ENCODE results near the gene STIP1.

DNA sequence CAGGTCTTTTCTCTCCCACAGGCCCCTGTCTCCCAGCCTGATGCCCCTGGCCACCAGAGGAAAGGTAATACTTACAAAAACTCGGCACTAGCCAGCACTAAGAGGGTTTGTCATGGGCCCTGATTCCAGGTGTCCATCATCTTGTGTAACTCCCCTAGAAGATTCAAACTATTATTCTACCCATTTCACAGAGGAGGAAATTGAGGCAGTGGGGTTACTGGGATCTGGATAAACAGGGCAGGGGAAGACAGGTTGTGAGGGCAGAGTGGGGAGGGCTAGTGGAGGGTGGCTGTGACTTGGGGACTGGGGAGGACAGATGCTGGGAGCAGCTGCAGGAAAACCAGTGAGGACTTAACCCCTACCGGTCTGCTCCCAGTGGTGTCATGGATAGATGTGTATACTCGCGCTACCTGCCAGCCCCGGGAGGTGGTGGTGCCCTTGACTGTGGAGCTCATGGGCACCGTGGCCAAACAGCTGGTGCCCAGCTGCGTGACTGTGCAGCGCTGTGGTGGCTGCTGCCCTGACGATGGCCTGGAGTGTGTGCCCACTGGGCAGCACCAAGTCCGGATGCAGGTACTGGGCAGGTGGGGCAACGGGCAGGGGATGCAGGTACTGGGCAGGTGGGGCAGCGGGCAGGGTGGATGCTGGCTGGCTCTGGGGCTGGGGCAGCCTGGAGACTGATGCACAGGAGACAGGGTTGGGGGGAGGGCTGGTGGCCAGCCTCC lies 49.6 kb downstream of the STIP1 start:
- TF ChIP-seq, protein P1, sequence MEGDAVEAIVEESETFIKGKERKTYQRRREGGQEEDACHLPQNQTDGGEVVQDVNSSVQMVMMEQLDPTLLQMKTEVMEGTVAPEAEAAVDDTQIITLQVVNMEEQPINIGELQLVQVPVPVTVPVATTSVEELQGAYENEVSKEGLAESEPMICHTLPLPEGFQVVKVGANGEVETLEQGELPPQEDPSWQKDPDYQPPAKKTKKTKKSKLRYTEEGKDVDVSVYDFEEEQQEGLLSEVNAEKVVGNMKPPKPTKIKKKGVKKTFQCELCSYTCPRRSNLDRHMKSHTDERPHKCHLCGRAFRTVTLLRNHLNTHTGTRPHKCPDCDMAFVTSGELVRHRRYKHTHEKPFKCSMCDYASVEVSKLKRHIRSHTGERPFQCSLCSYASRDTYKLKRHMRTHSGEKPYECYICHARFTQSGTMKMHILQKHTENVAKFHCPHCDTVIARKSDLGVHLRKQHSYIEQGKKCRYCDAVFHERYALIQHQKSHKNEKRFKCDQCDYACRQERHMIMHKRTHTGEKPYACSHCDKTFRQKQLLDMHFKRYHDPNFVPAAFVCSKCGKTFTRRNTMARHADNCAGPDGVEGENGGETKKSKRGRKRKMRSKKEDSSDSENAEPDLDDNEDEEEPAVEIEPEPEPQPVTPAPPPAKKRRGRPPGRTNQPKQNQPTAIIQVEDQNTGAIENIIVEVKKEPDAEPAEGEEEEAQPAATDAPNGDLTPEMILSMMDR (IDR thresholded peaks at IDR 0.05): no peak
- TF ChIP-seq ZFX (IDR thresholded peaks at IDR 0.05; ENCODE audit: borderline replicate concordance): no peak

Measured in 22Rv1 (cell line).